GM19099 (cell line): ENCODE data around the gene GIPC1.
A peak's percentile ranks its signal among the peaks of the same experiment; 100 is the strongest.

Experiments
- POLR2A ChIP-seq: IDR thresholded peaks from 3 replicates; pipeline ENCODE4 v1.6.1; 2011; ENCODE audit warnings: low read depth; ENCODE audit not compliant: insufficient read length; ENCODE audit errors: extremely low read depth

The GIPC1 gene

GRCh38 chr19:14467391-14467790 lies 28.5 kb downstream of the GIPC1 start:
- no peak for TF ChIP-seq POLR2A

- TF ChIP-seq POLR2A: no peak
Observed at GRCh38 chr19:14463747-14464146, 32.2 kb downstream of the GIPC1 start.

- TF ChIP-seq POLR2A: no peak
Observed at GRCh38 chr19:14460935-14461334, 35.0 kb downstream of the GIPC1 start.

GRCh38 chr19:14459703-14460102 lies 36.2 kb downstream of the GIPC1 start:
- no peak for TF ChIP-seq POLR2A

GRCh38 chr19:14450876-14451275 lies 45.1 kb downstream of the GIPC1 start:
- no peak for TF ChIP-seq POLR2A

GRCh38 chr19:14450168-14450874 lies 45.6 kb downstream of the GIPC1 start:
- TF ChIP-seq POLR2A: no peak

GRCh38 chr19:14449321-14449720 lies 46.6 kb downstream of the GIPC1 start:
- TF ChIP-seq POLR2A: no peak

GRCh38 chr19:14446336-14447036 lies 49.4 kb downstream of the GIPC1 start:
- no peak for TF ChIP-seq POLR2A

- no peak for TF ChIP-seq POLR2A
Observed at GRCh38 chr19:14443632-14444216, 52.2 kb downstream of the GIPC1 start.

GRCh38 chr19:14442891-14443631 lies 52.9 kb downstream of the GIPC1 start:
- no peak for TF ChIP-seq POLR2A

GRCh38 chr19:14441041-14441938 lies 54.6 kb downstream of the GIPC1 start:
- no peak for TF ChIP-seq POLR2A

GRCh38 chr19:14440049-14440448 lies 55.9 kb downstream of the GIPC1 start:
- peak; percentile 87 for TF ChIP-seq POLR2A

GRCh38 chr19:14439014-14439413 lies 56.9 kb downstream of the GIPC1 start:
- no peak for TF ChIP-seq POLR2A

GRCh38 chr19:14437578-14438140 lies 58.3 kb downstream of the GIPC1 start:
- TF ChIP-seq POLR2A: no peak
